ENCODE data around the gene RAPGEF2.

Gene RAPGEF2

DNA sequence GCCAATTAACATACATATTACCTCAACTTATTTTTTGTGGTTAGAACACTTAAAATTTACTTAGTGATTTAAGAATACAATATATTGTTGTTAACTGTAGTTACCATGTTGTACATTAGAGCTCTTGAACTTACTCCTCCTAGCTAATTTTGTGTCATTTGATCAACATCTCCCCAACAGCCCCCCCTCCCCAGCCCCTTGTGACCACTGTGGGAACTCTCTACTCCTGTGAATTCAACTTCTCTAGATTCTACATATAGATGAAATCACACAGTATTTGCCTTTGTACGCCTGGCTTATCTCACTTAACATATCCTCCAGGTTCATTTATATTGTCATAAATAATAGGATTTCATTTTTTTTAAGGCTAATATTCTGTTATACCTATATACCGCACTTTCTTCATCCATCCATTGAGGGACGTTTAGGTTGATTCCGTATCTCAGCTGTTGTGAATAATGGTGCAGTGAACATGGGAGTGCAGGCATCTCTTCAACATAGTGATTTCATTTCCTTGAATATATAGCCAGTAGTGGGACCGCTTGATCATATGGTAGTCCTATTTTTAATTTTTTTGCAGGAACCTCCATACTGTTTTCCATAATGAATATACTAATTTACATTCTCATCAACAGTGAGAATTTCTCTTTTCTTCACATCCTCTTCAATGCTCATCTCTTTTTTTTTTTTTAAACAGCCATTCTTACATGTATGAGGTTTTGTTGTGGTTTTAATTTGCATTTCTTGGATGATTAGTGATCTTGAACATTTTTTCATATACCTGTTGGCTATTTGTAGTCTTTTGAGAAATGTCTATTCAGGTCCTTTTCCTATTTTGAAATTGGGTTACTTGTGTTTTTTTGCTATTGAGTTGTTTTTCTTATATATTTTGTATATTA is 66.8 kb downstream of the RAPGEF2 start:
- H3K4me3 ChIP-seq (replicated peaks in 1 of 2; ENCODE audit: low read depth in 2 of 2, low read length in 2 of 2): no peak overlapping the region
- DNase-seq (ENCODE audit: low read depth in 2 of 2): no peak
- TF ChIP-seq, protein P1, sequence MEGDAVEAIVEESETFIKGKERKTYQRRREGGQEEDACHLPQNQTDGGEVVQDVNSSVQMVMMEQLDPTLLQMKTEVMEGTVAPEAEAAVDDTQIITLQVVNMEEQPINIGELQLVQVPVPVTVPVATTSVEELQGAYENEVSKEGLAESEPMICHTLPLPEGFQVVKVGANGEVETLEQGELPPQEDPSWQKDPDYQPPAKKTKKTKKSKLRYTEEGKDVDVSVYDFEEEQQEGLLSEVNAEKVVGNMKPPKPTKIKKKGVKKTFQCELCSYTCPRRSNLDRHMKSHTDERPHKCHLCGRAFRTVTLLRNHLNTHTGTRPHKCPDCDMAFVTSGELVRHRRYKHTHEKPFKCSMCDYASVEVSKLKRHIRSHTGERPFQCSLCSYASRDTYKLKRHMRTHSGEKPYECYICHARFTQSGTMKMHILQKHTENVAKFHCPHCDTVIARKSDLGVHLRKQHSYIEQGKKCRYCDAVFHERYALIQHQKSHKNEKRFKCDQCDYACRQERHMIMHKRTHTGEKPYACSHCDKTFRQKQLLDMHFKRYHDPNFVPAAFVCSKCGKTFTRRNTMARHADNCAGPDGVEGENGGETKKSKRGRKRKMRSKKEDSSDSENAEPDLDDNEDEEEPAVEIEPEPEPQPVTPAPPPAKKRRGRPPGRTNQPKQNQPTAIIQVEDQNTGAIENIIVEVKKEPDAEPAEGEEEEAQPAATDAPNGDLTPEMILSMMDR (IDR thresholded peaks at IDR 0.05; ENCODE audit: low read depth, low read length): no peak

DNA sequence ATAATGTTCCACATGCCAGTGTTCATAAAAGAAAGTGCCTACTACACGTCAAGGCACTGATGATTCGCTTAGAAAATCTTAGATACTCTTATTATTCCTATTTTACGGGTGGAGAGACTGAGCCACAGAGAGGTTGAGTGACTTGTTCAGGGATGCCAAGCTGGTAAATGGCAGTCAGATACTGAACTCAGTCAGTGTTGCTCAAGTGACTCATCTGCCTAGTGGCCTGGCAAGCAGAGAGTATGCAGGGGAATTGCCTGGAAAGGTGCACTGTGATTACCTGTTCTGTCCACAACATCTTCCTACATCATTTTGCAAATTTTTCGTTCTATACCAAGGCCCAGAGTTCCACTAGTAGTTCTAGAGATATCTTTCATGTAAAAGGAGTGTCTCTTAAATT is 68.4 kb downstream of the RAPGEF2 start:
- DNase-seq (ENCODE audit: low read depth in 2 of 2): no peak
- TF ChIP-seq, protein P1 (IDR thresholded peaks at IDR 0.05; ENCODE audit: low read depth, low read length): no peak
- H3K4me3 ChIP-seq (replicated peaks in 1 of 2; ENCODE audit: low read depth in 2 of 2, low read length in 2 of 2): no peak overlapping the region

DNA sequence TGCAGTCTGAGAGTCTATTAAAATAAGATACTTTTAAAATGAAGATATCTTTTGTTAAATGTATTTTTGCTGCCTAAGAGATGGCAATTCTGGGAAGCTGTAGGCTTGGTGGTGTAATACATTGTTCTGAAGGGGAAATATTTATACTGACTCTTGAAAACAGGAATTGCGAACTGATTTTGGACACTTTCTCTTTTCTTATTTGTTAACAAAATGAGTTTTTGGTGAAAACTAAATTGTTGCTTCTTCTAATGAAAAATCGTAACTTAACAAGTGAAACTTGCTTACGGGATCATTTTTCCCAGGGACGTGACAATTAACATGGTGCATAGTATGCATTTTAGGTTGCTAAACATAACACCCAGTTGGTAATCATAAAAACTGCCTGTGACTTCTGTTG is 71.0 kb downstream of the RAPGEF2 start:
- TF ChIP-seq, protein P1 (IDR thresholded peaks at IDR 0.05; ENCODE audit: low read depth, low read length): no peak
- no peak overlapping the region for H3K4me3 ChIP-seq (replicated peaks in 1 of 2; ENCODE audit: low read depth in 2 of 2, low read length in 2 of 2)
- DNase-seq (ENCODE audit: low read depth in 2 of 2): no peak

DNA sequence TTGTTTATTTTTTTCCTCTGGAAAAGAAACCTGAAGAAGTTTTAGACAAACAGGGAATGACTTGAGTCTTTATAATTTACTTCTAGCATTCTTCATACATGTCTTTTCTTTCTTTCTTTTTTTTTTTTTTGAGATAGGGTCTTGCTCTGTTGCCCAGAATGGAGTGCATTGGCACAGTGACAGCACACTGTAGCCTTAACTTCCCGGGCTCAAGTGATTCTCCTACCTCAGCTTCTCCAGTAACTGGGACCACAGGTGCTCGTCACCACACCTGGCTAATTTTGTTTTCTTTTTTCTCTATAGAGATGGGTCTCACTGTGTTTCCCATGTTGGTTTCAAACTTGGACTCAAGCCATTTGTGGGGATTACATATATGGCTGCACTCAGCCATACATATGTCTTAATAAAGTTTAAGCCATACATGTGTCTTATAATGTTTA is 71.8 kb downstream of the RAPGEF2 start:
- DNase-seq (ENCODE audit: low read depth in 2 of 2): no peak
- H3K4me3 ChIP-seq (replicated peaks in 1 of 2; ENCODE audit: low read depth in 2 of 2, low read length in 2 of 2): no peak overlapping the region
- TF ChIP-seq, protein P1 (IDR thresholded peaks at IDR 0.05; ENCODE audit: low read depth, low read length): no peak

DNA sequence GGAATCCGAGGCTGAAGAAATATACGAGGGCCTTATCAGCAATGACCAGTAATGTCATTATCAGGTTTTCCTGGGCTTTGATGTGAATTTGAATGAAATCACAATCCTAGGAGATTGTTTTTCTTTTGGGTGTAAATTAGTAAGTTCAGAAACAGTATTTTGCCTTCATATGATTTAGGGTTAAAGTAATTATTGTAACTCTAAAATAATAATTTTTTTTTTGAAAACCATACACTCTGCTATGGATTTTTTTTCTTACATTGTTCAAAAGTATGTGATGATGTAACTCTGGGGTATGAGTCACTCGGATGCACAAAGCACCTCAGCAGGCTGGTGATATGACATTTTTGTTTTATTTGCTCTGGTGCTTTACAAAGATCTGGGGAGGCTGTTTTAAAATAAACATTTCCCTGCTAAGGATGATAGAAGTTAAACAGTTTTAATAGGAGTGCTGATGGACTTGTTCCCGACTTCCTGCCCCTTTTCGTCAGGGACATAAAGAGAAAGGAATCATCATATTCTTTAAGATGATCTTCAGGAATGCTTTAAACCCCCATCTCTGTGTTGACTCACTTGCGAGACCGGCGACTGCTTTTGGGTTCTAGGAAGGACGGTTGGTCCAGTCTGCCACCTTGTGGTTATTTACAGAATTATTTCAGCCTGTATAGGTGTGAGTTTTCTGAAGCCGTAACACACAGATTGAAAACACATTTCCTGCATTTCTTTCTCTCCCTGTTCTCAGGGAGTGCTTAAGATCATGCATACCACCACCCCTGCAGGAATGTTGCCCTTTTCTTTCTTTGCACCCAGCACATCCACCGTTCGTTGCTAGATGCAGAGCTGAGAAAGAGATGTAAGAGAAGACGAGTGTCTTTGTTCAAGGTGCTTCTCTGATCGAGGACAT is 72.5 kb downstream of the RAPGEF2 start:
- TF ChIP-seq, protein P1 (IDR thresholded peaks at IDR 0.05; ENCODE audit: low read depth, low read length): peak; percentile 72
- peak overlapping the region in 1 of 2 donors; percentile 21 for H3K4me3 ChIP-seq (replicated peaks in 1 of 2; ENCODE audit: low read depth in 2 of 2, low read length in 2 of 2)
- DNase-seq (ENCODE audit: low read depth in 2 of 2): peak; percentile 92 to 97

DNA sequence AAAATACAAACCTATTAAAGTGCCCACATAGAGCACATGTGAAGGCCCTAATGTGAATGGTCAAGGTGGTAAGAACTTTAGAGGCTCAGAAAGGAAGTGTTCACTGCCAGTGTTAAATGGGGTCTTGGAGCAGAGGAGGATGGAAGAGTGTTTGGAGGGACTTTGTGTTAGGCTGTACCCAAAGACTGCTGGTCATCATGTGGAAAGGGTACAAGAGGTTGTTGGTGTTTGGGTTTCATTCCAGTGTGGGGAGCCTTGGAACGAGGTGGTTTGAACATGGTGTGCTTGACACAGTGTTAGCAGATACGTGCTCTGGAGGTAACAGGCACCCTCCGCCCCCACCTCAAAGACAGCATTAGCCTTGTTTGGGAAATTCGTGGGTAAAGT is 73.1 kb downstream of the RAPGEF2 start:
- peak overlapping the region in 1 of 2 donors; percentile 21 for H3K4me3 ChIP-seq (replicated peaks in 1 of 2; ENCODE audit: low read depth in 2 of 2, low read length in 2 of 2)
- TF ChIP-seq, protein P1 (IDR thresholded peaks at IDR 0.05; ENCODE audit: low read depth, low read length): no peak
- DNase-seq (ENCODE audit: low read depth in 2 of 2): no peak
